Measurements from ENCODE around the gene RFX1.

RFX1 gene

DNA sequence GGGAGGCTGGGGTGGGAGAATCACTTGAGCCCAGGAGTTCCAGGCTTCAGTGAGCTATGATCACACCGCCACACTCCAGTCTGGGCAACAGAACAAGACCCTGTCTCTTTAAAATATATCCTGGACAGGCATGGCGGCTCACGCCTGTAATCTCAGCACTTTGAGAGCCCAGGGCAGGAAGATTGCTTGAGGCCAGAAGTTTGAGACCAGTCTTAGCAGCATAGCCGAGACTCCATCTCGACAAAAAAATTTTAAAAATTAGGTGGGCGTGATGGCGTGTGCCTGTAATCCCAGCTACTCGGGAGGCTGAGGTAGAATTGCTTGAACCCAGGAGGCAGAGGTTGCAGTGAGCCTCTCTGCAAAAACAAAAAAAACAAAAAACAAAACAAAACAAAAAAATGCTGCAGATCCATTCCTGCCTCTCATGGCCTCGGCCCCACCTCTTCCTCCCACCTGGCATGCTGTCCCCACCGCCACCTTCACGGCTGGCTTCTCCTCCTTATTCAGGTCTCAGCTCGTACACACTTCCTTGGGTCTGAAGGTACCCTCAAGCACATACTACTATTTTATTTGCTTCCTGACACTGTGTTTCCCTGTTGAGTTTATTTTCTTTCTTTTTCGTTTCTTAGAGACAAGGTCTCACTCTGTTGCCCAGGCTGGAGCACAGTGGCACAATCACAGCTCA is 5.3 kb downstream of the RFX1 start:
- TF ChIP-seq, protein P1, sequence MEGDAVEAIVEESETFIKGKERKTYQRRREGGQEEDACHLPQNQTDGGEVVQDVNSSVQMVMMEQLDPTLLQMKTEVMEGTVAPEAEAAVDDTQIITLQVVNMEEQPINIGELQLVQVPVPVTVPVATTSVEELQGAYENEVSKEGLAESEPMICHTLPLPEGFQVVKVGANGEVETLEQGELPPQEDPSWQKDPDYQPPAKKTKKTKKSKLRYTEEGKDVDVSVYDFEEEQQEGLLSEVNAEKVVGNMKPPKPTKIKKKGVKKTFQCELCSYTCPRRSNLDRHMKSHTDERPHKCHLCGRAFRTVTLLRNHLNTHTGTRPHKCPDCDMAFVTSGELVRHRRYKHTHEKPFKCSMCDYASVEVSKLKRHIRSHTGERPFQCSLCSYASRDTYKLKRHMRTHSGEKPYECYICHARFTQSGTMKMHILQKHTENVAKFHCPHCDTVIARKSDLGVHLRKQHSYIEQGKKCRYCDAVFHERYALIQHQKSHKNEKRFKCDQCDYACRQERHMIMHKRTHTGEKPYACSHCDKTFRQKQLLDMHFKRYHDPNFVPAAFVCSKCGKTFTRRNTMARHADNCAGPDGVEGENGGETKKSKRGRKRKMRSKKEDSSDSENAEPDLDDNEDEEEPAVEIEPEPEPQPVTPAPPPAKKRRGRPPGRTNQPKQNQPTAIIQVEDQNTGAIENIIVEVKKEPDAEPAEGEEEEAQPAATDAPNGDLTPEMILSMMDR (IDR thresholded peaks at IDR 0.05; ENCODE audit: insufficient read depth, low read depth, low read length, missing control alignments) = no peak
- DNase-seq (ENCODE audit: low read depth) = no peak
- no peak overlapping the region for H3K4me3 ChIP-seq (ENCODE audit: low read depth, low read length)

DNA sequence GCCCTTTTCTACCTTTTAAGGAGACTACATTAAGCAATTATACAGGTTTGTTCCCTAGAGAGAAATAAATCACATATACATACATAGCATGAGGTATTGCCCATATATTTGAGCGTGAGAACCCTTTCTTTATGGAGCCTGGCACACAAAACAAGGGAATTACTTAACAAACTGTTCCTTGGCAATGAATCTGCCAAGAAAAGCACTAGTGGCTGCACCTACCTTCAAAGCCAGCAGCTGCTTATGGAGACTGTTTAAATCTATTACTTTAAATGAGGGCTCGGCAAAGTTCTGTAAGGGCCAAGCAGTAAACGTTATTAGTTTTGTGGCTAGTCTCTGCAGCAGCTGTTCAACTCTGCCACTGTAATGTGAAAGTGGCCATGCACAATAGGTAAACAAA is 7.0 kb downstream of the RFX1 start:
- TF ChIP-seq, protein P1 (IDR thresholded peaks at IDR 0.05; ENCODE audit: insufficient read depth, low read depth, low read length, missing control alignments) = no peak
- DNase-seq (ENCODE audit: low read depth) = no peak
- H3K4me3 ChIP-seq (ENCODE audit: low read depth, low read length) = no peak overlapping the region

DNA sequence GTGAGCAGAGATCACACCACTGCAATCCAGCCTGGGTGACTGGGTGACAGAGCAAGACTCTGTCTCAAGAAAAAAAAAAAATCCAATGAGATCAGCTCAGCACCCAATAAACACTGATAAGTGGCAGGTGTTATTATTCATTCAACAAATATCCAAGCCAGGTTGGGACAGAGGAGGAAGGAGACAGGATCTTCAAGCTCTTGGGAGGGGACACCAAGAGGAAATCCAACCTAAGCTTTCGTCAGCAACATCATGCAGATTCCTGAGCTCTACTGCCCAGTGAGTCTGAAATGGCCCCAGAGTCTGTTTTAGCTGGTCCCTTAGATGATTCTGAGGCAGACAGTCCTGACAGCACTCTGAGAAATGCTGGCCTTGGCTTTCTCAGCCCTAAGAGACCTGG is 7.7 kb downstream of the RFX1 start:
- DNase-seq (ENCODE audit: low read depth) = no peak
- TF ChIP-seq, protein P1 (IDR thresholded peaks at IDR 0.05; ENCODE audit: insufficient read depth, low read depth, low read length, missing control alignments) = no peak
- H3K4me3 ChIP-seq (ENCODE audit: low read depth, low read length) = no peak overlapping the region

DNA sequence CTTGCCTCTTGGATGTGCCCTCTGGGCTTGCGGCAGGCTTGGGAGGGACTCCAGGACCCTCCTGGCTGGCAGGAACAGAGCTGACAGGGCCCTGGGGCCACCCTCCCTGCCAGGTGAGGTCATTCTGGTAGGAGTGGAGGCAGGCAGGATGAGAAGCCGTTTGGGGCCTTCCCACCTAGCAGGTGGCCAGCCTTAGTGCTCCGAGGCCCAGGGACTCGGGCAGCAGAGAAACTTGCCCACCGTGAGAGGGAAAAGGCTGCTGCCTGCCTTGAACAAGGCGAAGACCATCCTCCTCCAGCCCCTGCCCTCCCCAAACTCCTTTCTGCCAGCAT is 8.5 kb downstream of the RFX1 start:
- TF ChIP-seq, protein P1 (IDR thresholded peaks at IDR 0.05; ENCODE audit: insufficient read depth, low read depth, low read length, missing control alignments) = no peak
- no peak for DNase-seq (ENCODE audit: low read depth)
- H3K4me3 ChIP-seq (ENCODE audit: low read depth, low read length) = no peak overlapping the region

DNA sequence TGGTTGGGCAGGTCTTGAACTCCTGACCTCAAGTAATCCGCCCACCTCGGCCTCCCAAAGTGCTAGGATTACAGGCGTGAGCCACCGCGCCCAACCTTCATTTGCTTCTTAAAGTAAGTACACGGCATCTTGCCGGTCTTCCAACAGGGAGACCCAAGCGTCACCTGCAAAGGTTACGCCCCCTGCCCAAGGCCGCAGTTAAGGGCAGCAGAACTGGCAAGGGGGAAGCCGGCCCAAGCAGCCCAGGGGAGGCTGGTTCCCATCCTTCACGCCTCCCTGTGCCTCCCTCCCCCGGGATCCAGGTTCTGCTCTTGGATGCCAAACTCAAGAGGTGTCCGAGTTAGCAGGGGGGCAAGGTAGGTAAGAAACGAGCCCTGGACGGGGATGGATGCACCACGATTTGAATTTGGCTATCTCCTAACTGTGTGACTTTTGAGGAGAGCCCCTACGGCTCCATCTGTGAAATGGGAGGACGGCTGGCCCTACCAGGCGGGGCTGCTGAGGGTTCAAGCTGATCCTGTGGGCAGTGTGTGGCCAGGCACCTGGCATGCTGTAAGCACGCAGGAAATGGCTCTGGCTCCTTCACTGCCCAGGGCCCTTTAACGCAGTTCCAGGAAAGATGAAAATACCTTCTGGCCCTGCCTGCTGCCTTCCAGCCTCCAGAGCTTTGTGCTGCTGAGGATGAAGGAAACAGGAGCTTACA is 9.0 kb downstream of the RFX1 start:
- no peak overlapping the region for H3K4me3 ChIP-seq (ENCODE audit: low read depth, low read length)
- TF ChIP-seq, protein P1 (IDR thresholded peaks at IDR 0.05; ENCODE audit: insufficient read depth, low read depth, low read length, missing control alignments) = no peak
- DNase-seq (ENCODE audit: low read depth) = no peak

DNA sequence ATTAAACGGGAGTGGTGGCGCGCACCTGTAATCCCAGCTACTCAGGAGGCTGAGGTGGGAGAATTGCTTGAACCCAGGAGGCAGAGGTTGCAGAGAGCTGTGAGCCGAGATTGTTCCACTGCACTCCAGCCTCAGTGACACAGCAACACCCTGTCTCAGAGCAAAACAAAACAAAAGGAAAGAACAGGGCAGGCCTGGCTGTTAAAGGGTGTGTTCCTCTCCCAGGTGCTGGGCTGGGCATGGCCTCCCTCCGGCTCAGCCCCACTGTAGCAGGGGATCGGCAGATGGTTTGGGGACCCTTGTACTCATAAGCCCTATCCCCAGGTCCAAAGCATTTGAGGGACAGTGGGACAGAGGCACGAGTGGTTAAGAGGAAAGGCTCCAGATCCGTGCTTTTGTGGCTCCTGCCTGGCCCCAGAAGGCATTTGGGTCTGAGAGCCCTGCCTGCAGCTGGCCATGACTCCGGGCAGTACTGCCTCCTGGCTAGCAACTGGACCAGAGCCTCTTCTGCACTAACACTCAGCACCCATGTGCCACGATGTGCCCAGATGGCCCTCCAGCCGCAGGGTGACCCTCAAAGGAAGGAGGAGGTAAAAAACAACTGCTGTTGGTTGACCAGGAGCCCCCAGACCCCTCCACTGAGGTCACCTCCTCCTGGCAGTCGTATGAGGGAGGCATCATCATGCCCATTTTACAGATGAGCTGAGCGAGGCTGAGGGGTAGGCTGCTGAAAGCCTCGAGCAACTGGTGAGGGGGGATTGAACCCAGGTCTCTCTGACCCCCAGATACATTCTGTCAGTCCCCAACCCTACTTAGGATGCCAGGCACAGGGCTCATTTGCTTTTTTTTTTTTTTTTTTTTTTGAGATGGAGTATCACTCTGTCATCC is 10.0 kb downstream of the RFX1 start:
- no peak for DNase-seq (ENCODE audit: low read depth)
- TF ChIP-seq, protein P1 (IDR thresholded peaks at IDR 0.05; ENCODE audit: insufficient read depth, low read depth, low read length, missing control alignments) = no peak
- no peak overlapping the region for H3K4me3 ChIP-seq (ENCODE audit: low read depth, low read length)

Data from GM12865 (cell line).